HepG2 (cell line): Measurements from ENCODE around the gene CISD3. TPM values are rescaled to one million over a fixed set of nuclear protein-coding genes. Genes with fewer than 3 reads are reported as not detected.

ENCODE experiments used
- AGO2 ChIP-seq: fragments of 200-400 bp; formaldehyde crosslinking; optimal IDR thresholded peaks from 2 replicates; pipeline ENCODE3; 2017; ENCODE audit warnings: mild to moderate bottlenecking, low read depth, low read length, moderate library complexity
- ATF7-NPFF ChIP-seq: sonication (generic); formaldehyde crosslinking; IDR thresholded peaks from 2 replicates; pipeline ENCODE4 v1.8.1; 2023; ENCODE audit warnings: mild to moderate bottlenecking, low read depth, missing genetic modification reagents, moderate library complexity
- GTF3A ChIP-seq: sonication (generic); formaldehyde crosslinking; conservative IDR thresholded peaks from 2 replicates; pipeline ENCODE4 v1.4.0; 2020; ENCODE audit warnings: mild to moderate bottlenecking, missing genetic modification reagents
- HMGXB3 ChIP-seq: sonication (generic); formaldehyde crosslinking; IDR thresholded peaks from 2 replicates; pipeline ENCODE4 v1.4.0; 2020; ENCODE audit warnings: missing genetic modification reagents, borderline replicate concordance
- KDM3A ChIP-seq: IDR thresholded peaks from 2 replicates; pipeline ENCODE4 v1.6.1; 2018; ENCODE audit warnings: low read depth, missing compliant biosample characterization
- SMARCE1 ChIP-seq: fragments of 450-650 bp; IDR thresholded peaks from 2 replicates; pipeline ENCODE4 v1.6.1; 2017; ENCODE audit warnings: borderline replicate concordance
- SP5 ChIP-seq: IDR thresholded peaks from 2 replicates; pipeline ENCODE4 v1.6.1; 2016; ENCODE audit warnings: low read depth, borderline replicate concordance
- ZFP1 ChIP-seq: IDR thresholded peaks from 2 replicates; pipeline ENCODE4 v1.6.1; 2016
- ZMYM3 ChIP-seq: sonication (generic); formaldehyde crosslinking; IDR thresholded peaks from 2 replicates; pipeline ENCODE4 v1.5.1; 2020; ENCODE audit warnings: mild to moderate bottlenecking, missing genetic modification reagents
- ZNF333 ChIP-seq: sonication (generic); formaldehyde crosslinking; IDR thresholded peaks from 2 replicates; pipeline ENCODE4 v1.4.0; 2020; ENCODE audit warnings: mild to moderate bottlenecking, missing genetic modification reagents, borderline replicate concordance
- ZNF484 ChIP-seq: sonication (generic); formaldehyde crosslinking; IDR thresholded peaks from 2 replicates; pipeline ENCODE4 v1.5.1; 2020; ENCODE audit warnings: mild to moderate bottlenecking, low read depth, missing genetic modification reagents, borderline replicate concordance
- ZNF720 ChIP-seq: sonication (generic); formaldehyde crosslinking; IDR thresholded peaks from 2 replicates; pipeline ENCODE4 v1.4.0; 2020; ENCODE audit warnings: missing genetic modification reagents
- ZSCAN20 ChIP-seq: sonication (generic); formaldehyde crosslinking; IDR thresholded peaks from 2 replicates; pipeline ENCODE4 v1.4.0; 2020; ENCODE audit warnings: missing genetic modification reagents, mild to moderate bottlenecking, borderline replicate concordance
- ZUFSP ChIP-seq: sonication (generic); formaldehyde crosslinking; IDR thresholded peaks from 2 replicates; pipeline ENCODE4 v1.9.0; 2021; ENCODE audit warnings: missing genetic modification reagents, mild to moderate bottlenecking, borderline replicate concordance
- polyA plus RNA-seq, 8 experiments: library from polyadenylated mRNA; depleted of rRNA in 3 of 8; stranded (reverse) in 7 of 8; unstranded in 1 of 8; fragments of >200 nt; fragmentation: Illumina TruSeq in 4 of 8; extraction: Trizol in 4 of 8; gene quantifications; 2 replicates each; pipeline versions ENCODE4 v1.2.1 to v1.2.3, GENCODE V29; 2011 to 2016; ENCODE audit warnings: low read depth in 4 of 8, missing spikeins in 1 of 8, mixed read lengths in 1 of 8; ENCODE audit not compliant: insufficient read depth in 1 of 8
- total RNA-seq, 5 experiments: library from RNA; depleted of rRNA; stranded (reverse); fragments of >200 nt; fragmentation: Illumina TruSeq; extraction: Trizol; gene quantifications; 2 replicates each; pipeline ENCODE4 v1.2.3, GENCODE V29; 2016; ENCODE audit warnings: low read depth in 1 of 5
- TF ChIP-seq, protein P1 (sequence below): sonication (generic); formaldehyde crosslinking; IDR thresholded peaks from 2 replicates; pipeline ENCODE4 v1.9.0; 2022; ENCODE audit warnings: low read depth, missing genetic modification reagents
- TF ChIP-seq, protein P2 (sequence below): sonication (generic); formaldehyde crosslinking; IDR thresholded peaks from 2 replicates; pipeline ENCODE4 v1.5.0; 2020; ENCODE audit warnings: missing genetic modification reagents, mild to moderate bottlenecking, borderline replicate concordance
- TF ChIP-seq, protein P3 (sequence below): sonication (generic); formaldehyde crosslinking; IDR thresholded peaks from 2 replicates; pipeline ENCODE4 v1.8.0; 2022; ENCODE audit warnings: missing genetic modification reagents, mild to moderate bottlenecking, moderate library complexity, borderline replicate concordance
- TF ChIP-seq, protein P4 (sequence below): sonication (generic); formaldehyde crosslinking; conservative IDR thresholded peaks from 2 replicates; pipeline ENCODE4 v1.4.0; 2020; ENCODE audit warnings: missing genetic modification reagents

CISD3 gene
- total and polyA plus RNA-seq, 2 of the 13 experiments (the other 11 are each of a cell fraction or from before 2014, with no cell fraction given): 30.0 to 34.1 TPM

GRCh38 chr17:38750044-38750311, 19.8 kb downstream of the CISD3 start (continued):
- no peak for TF ChIP-seq ZNF333 (CRISPR knock-in tag)
- TF ChIP-seq ZFP1 (CRISPR knock-in tag): 0 out of 2 replicates have a peak, but pooled peaks have one; percentile 11
- TF ChIP-seq, protein P1, sequence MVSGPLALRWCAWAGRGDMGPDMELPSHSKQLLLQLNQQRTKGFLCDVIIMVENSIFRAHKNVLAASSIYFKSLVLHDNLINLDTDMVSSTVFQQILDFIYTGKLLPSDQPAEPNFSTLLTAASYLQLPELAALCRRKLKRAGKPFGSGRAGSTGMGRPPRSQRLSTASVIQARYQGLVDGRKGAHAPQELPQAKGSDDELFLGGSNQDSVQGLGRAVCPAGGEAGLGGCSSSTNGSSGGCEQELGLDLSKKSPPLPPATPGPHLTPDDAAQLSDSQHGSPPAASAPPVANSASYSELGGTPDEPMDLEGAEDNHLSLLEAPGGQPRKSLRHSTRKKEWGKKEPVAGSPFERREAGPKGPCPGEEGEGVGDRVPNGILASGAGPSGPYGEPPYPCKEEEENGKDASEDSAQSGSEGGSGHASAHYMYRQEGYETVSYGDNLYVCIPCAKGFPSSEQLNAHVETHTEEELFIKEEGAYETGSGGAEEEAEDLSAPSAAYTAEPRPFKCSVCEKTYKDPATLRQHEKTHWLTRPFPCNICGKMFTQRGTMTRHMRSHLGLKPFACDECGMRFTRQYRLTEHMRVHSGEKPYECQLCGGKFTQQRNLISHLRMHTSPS (CRISPR knock-in tag): no peak
- TF ChIP-seq SP5: no peak
- no peak for TF ChIP-seq ZNF484 (CRISPR knock-in tag)
- no peak for TF ChIP-seq ZMYM3 (CRISPR knock-in tag)
- no peak for TF ChIP-seq ZUFSP (CRISPR knock-in tag)
- no peak for TF ChIP-seq ZSCAN20 (CRISPR knock-in tag)
- TF ChIP-seq, protein P2, sequence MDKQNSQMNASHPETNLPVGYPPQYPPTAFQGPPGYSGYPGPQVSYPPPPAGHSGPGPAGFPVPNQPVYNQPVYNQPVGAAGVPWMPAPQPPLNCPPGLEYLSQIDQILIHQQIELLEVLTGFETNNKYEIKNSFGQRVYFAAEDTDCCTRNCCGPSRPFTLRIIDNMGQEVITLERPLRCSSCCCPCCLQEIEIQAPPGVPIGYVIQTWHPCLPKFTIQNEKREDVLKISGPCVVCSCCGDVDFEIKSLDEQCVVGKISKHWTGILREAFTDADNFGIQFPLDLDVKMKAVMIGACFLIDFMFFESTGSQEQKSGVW (CRISPR knock-in tag): no peak
- no peak for TF ChIP-seq KDM3A (CRISPR knock-in tag)
- TF ChIP-seq ATF7-NPFF (CRISPR knock-in tag): 0 out of 2 replicates have a peak, but pooled peaks have one; percentile 12
- no peak for TF ChIP-seq ZNF720
- TF ChIP-seq, protein P3, sequence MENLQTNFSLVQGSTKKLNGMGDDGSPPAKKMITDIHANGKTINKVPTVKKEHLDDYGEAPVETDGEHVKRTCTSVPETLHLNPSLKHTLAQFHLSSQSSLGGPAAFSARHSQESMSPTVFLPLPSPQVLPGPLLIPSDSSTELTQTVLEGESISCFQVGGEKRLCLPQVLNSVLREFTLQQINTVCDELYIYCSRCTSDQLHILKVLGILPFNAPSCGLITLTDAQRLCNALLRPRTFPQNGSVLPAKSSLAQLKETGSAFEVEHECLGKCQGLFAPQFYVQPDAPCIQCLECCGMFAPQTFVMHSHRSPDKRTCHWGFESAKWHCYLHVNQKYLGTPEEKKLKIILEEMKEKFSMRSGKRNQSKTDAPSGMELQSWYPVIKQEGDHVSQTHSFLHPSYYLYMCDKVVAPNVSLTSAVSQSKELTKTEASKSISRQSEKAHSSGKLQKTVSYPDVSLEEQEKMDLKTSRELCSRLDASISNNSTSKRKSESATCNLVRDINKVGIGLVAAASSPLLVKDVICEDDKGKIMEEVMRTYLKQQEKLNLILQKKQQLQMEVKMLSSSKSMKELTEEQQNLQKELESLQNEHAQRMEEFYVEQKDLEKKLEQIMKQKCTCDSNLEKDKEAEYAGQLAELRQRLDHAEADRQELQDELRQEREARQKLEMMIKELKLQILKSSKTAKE (CRISPR knock-in tag): no peak
- no peak for TF ChIP-seq AGO2
- TF ChIP-seq, protein P4, sequence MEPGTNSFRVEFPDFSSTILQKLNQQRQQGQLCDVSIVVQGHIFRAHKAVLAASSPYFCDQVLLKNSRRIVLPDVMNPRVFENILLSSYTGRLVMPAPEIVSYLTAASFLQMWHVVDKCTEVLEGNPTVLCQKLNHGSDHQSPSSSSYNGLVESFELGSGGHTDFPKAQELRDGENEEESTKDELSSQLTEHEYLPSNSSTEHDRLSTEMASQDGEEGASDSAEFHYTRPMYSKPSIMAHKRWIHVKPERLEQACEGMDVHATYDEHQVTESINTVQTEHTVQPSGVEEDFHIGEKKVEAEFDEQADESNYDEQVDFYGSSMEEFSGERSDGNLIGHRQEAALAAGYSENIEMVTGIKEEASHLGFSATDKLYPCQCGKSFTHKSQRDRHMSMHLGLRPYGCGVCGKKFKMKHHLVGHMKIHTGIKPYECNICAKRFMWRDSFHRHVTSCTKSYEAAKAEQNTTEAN: 0 out of 2 replicates have a peak, but pooled peaks have one; percentile 6
- no peak for TF ChIP-seq GTF3A (CRISPR knock-in tag)
- TF ChIP-seq SMARCE1: no peak
- peak; percentile 7; the same call in 1 of the 2 replicates for TF ChIP-seq HMGXB3 (CRISPR knock-in tag)
